Prostate gland (tissue), 2 donors: ENCODE data around the gene TMEM201.

Source experiments
- CTCF ChIP-seq, 4 experiments: fragments of 200-600 bp in 2 of 4; fragments of 450-650 bp in 2 of 4; sonication (generic) in 2 of 4; IDR thresholded peaks; 1 replicate in 3 of 4; 2 replicates in 1 of 4; pipeline ENCODE4 v1.5.1; 2016 to 2019; ENCODE audit warnings: antibody characterized with exemption in 4 of 4, mild to moderate bottlenecking in 2 of 4, moderate library complexity in 2 of 4
- POLR2A ChIP-seq: fragments of 450-650 bp; IDR thresholded peaks from one replicate; pipeline ENCODE4 v1.6.1; 2016; ENCODE audit warnings: antibody characterized with exemption, mild to moderate bottlenecking
- POLR2AphosphoS5 ChIP-seq: sonication (generic); formaldehyde crosslinking; IDR thresholded peaks from one replicate; pipeline ENCODE4 v1.6.1; 2017; ENCODE audit warnings: antibody characterized with exemption

GRCh38 chr1:9605946-9606455 is 17.3 kb downstream of the TMEM201 start:
- no peak for TF ChIP-seq POLR2AphosphoS5
- no peak for TF ChIP-seq CTCF (IDR thresholded peaks at IDR 0.05)
- no peak for TF ChIP-seq POLR2A
